Cardiac fibroblast (primary cell): ENCODE measurements around the gene CDH12.
"Not testable (repeated sequence)": the region's sequence is repeated elsewhere in the genome, so short reads cannot be mapped to it uniquely, and the experiment has no call there.

Experiments
- DNase-seq, 2 donors: peaks; one replicate each; pipeline versions ENCODE4 v3.0.0 to v3.0.0-alpha.2; 2010; ENCODE audit warnings: low read depth in 2 of 2
- H3K4me3 ChIP-seq, 2 donors: replicated peaks in 1 of 2; 1 replicate in 1 of 2; 2 replicates in 1 of 2; pipeline ENCODE4 v1.5.1; 2011; ENCODE audit warnings: low read depth in 2 of 2, low read length in 2 of 2, mild to moderate bottlenecking in 2 of 2, moderate library complexity in 1 of 2
- TF ChIP-seq, protein P1 (sequence below): IDR thresholded peaks from one replicate; pipeline ENCODE4 v1.5.1; 2011; ENCODE audit warnings: low read depth, mild to moderate bottlenecking, low read length, inconsistent platforms

Gene CDH12

DNA sequence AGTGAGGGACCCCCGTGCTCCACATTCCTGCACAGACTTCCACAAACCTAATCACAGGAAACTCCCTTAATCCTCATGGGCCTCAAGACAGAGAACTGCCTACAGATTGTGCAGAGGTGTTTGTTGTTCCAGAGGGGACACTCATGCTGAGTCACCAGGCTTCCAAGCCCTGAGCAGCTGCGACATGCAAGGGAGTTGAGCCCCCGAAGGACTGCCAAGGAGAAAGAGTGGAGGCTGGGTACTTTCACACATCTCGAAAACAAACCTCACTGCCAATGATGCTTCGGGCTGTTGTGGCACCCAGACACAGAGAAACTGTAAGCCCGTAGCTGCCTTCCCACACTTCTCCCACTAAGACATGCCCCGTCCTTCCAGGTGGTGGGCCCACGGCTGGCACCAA is 480.8 kb downstream of the CDH12 start:
- TF ChIP-seq, protein P1, sequence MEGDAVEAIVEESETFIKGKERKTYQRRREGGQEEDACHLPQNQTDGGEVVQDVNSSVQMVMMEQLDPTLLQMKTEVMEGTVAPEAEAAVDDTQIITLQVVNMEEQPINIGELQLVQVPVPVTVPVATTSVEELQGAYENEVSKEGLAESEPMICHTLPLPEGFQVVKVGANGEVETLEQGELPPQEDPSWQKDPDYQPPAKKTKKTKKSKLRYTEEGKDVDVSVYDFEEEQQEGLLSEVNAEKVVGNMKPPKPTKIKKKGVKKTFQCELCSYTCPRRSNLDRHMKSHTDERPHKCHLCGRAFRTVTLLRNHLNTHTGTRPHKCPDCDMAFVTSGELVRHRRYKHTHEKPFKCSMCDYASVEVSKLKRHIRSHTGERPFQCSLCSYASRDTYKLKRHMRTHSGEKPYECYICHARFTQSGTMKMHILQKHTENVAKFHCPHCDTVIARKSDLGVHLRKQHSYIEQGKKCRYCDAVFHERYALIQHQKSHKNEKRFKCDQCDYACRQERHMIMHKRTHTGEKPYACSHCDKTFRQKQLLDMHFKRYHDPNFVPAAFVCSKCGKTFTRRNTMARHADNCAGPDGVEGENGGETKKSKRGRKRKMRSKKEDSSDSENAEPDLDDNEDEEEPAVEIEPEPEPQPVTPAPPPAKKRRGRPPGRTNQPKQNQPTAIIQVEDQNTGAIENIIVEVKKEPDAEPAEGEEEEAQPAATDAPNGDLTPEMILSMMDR, result no peak
- H3K4me3 ChIP-seq, result no peak overlapping the region
- DNase-seq, result no peak

DNA sequence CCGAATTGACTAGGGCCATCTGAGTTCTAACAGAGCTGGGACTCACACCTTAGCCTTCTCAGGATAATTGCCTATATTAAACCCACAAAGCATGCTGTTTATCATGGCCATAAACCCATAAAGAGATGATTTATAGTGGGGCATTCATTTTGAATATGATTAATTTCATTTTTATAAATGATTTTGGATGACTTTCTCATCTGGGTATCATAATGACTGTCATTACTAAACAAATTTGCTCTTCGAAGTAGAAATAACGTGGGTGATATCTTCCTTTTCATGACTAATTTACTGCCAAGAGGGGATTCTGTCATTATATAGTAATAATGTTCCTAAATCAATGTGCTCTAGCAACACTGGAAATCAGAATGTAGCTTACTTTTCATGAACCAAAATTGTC is 498.2 kb downstream of the CDH12 start:
- TF ChIP-seq, protein P1, result no peak
- H3K4me3 ChIP-seq, result no peak overlapping the region
- DNase-seq, result no peak

DNA sequence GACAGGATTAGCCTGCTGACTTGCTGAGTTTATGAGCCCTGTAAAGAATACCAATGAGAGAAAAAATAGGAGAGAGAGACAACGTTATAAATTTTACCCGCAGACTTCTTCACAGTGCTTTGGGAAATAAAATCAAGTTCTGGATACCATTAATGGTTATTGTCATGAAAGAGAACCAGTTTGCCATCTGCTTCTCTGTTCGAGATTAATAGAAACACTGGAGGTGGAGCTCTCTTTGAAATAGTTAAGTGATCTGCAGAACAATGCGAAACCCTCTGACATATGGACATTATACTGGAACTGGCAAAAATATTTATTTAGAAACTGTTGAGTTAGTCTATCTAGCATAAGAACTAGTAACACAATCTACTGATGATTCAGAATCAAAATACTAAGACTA is 500.7 kb downstream of the CDH12 start:
- TF ChIP-seq, protein P1, result no peak
- no peak overlapping the region for H3K4me3 ChIP-seq
- no peak for DNase-seq

DNA sequence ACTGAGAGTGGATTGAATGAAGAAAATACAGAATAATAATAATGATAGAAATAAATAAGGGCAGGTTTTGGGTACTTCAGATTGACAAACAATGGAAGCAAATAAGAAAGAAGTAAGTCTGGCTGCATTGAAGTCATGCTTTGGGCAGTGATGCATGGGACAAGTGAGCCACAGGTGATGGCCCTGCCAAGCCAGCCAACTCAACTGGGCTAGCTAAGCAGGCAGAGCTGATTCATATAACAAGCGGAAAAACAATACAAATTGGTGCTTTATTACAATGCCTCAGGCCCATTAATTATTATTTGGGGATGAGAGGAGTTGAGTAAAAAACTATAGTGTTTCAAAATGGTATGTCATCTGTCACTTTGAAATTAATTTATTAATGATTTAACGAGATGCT is 502.0 kb downstream of the CDH12 start:
- no peak for DNase-seq
- H3K4me3 ChIP-seq, result no peak overlapping the region
- TF ChIP-seq, protein P1, result no peak

DNA sequence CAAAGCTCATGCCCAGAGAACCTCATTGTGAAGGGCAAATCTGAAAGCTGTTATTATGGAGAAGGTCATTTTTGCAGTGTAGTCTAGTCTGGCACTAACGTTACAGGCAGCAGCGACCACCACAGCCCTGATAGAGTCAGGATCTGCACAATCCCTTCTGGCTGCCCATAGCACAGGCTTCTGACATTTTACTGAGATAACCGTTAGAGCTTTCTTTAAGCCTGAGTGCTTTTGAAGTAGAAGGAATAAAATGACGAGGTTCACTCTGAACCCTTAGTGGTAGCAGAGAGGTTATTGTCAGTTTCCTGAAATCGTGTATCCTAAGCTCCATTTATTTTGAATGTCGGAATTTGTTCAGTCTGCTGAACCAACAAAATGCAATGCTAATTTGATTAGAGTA is 505.1 kb downstream of the CDH12 start:
- TF ChIP-seq, protein P1, result no peak
- DNase-seq, result no peak
- no peak overlapping the region for H3K4me3 ChIP-seq

DNA sequence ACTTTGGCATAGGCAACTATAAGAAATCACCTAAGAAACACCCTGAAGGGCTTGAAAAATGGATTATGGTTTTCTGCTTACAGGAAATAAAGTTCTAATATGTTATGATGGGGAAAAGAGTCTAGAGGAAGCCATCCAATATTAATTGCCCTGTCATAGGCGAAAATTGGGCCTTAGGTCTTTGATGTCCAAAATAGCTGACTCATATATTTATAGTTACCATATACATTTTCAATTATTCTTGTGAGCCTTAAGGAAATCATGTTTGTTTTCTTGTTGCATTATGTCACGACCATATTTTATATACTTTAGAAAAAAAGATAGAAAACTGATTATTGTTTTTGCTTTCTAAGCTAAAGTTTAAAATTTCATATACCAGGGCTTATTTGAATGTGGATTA is 509.1 kb downstream of the CDH12 start:
- TF ChIP-seq, protein P1, result no peak
- DNase-seq, result no peak

DNA sequence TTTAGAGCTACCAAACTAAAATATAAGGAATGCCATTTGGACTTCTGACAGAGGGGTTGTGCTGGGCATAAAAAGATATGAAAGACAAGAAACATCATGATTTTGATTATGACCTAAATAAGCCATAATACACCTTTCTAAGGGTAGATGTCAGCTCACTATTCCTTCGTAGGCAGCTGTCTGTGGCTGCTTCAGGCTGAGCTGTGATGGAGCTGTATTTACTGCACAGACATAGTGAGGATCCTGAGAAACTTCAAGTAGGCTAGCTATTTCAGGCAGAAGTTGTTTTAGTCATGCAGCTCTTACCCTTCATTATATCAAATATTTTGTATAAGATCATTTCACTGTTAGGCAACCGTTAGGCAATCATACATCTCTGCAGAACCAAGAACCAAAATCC is 511.7 kb downstream of the CDH12 start:
- H3K4me3 ChIP-seq, result no peak overlapping the region
- no peak for DNase-seq
- TF ChIP-seq, protein P1, result no peak

More for the DNA sequence above, 509.1 kb downstream of the CDH12 start:
- no peak overlapping the region for H3K4me3 ChIP-seq

DNA sequence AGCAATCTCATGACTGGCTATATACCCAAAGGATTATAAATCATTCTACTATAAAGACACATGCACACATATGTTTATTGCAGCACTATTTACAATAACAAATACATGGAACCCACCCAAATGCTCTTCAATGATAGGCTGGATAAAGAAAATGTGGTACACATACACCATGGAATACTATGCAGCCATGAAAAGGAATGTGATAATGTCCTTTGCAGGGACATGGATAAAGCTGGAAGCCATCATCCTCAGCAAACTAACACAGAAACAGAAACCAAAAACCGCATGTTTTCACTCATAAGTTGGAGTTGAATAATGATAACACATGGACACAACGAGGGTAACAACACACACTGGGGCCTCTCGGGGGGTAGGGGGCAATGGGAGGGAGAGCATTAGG is 520.2 kb downstream of the CDH12 start:
- H3K4me3 ChIP-seq, DNase-seq: not testable (repeated sequence)
